Natural killer cell (primary cell): Measurements from ENCODE around the gene MMP17. TPM values are rescaled to one million over a fixed set of nuclear protein-coding genes. Genes with fewer than 3 reads are reported as not detected.

Experiments
- total RNA-seq, 4 donors: library from RNA; stranded (reverse); fragments of 120-200 nt in 1 of 4; gene quantifications; one replicate each; pipeline versions ENCODE4 v1.2.3 to v1.2.4, GENCODE V29; 2013 to 2022

The MMP17 gene
- total RNA-seq, 3 donors from 2014 or later (not counting 1 experiment from before 2014, with no cell fraction given): 1.6 to 2.0 (median 1.7) TPM

Other genes starting within 250 kb of the MMP17 start
- gene SFSWAP, start 117.3 kb upstream of the MMP17 start, total RNA-seq: 100 to 1,000 TPM in 2 of 3 donors, 10 to 100 TPM in 1; 99.1 to 109 (median 102) TPM
- gene ULK1, start 66.2 kb downstream of the MMP17 start, total RNA-seq: 100 to 1,000 TPM in 2 of 3 donors, 10 to 100 TPM in 1; 99.1 to 142 (median 123) TPM
- 10 to 100 TPM; 16.9 to 21.9 (median 20.6) TPM for gene PUS1, start 100.9 kb downstream of the MMP17 start, total RNA-seq
- 10 to 100 TPM; 62.8 to 81.1 (median 80.1) TPM for gene EP400, start 121.5 kb downstream of the MMP17 start, total RNA-seq